A549 (cell line): ENCODE data around the gene GPR146.

Source experiments
- EP300 ChIP-seq, 2 experiments: fragments of >200 bp; sonication (Bioruptor Twin); formaldehyde crosslinking; IDR thresholded peaks; 2 replicates in 1 of 2; 3 replicates in 1 of 2; pipeline ENCODE4 v1.6.1; 2016 to 2017
- JUNB ChIP-seq: fragments of >200 bp; sonication (Bioruptor Twin); formaldehyde crosslinking; IDR thresholded peaks from 2 replicates; pipeline ENCODE4 v1.6.1; 2016
- NPAS2 ChIP-seq: fragments of 250-450 bp; sonication (Bioruptor Pico); IDR thresholded peaks from 2 replicates; pipeline ENCODE4 v1.8.0; 2022; ENCODE audit warnings: mild to moderate bottlenecking, moderate library complexity, borderline replicate concordance
- POLR2A ChIP-seq: IDR thresholded peaks from 2 replicates; pipeline ENCODE4 v1.6.1; 2012; ENCODE audit warnings: mild to moderate bottlenecking, low read length
- POLR2AphosphoS2 ChIP-seq: conservative IDR thresholded peaks from 2 replicates; pipeline ENCODE4 v1.6.1; 2012; ENCODE audit warnings: low read length, improper control_type of control experiment, inconsistent platforms
- RAD21 ChIP-seq, 2 experiments: fragments of >200 bp in 1 of 2; sonication (Bioruptor Twin) in 1 of 2; formaldehyde crosslinking in 1 of 2; IDR thresholded peaks in 1 of 2; conservative IDR thresholded peaks in 1 of 2; 2 replicates in 1 of 2; 3 replicates in 1 of 2; pipeline ENCODE4 v1.6.1; 2012 to 2018; ENCODE audit warnings: inconsistent platforms in 1 of 2
- RCOR1 ChIP-seq: fragments of 150-350 bp; IDR thresholded peaks from 2 replicates; pipeline ENCODE4 v1.6.1; 2014; ENCODE audit warnings: antibody characterized with exemption, low read length, low read depth
- RFX5 ChIP-seq: fragments of 450-650 bp; IDR thresholded peaks from 2 replicates; pipeline ENCODE4 v1.7.1; 2014; ENCODE audit warnings: antibody characterized with exemption, mild to moderate bottlenecking, moderate library complexity
- SREBF2 ChIP-seq: fragments of 450-650 bp; IDR thresholded peaks from 2 replicates; pipeline ENCODE4 v1.6.1; 2014; ENCODE audit warnings: mild to moderate bottlenecking, moderate library complexity
- TF ChIP-seq, protein P1 (sequence below): fragments of 200-600 bp; sonication (generic); IDR thresholded peaks from 2 replicates; pipeline ENCODE4 v1.6.1; 2016; ENCODE audit warnings: antibody characterized with exemption, mild to moderate bottlenecking, moderate library complexity
- TF ChIP-seq, protein P2 (sequence below): fragments of >200 bp; sonication (Bioruptor Twin); formaldehyde crosslinking; IDR thresholded peaks from 3 replicates; pipeline ENCODE4 v1.5.1; 2016

DNA sequence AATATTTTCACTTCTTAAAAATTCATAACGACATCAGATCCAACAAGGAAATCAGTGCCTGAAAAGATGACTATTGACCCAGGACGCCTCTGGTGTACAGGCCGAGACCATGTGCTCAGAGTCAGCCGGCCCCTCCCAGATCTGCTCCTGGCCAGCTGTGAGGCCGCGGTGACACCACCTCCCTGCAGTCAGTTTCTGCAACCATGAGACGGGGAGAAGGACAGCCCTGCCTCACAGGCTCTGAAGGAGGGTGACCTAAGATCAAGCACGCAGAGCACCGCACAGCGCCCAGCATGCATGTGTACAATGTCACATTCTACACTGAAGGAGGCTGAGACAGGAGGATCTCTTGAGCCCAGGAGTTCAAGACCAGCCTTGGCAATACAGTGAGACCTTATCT is 40.9 kb downstream of the GPR146 start:
- TF ChIP-seq, protein P1, sequence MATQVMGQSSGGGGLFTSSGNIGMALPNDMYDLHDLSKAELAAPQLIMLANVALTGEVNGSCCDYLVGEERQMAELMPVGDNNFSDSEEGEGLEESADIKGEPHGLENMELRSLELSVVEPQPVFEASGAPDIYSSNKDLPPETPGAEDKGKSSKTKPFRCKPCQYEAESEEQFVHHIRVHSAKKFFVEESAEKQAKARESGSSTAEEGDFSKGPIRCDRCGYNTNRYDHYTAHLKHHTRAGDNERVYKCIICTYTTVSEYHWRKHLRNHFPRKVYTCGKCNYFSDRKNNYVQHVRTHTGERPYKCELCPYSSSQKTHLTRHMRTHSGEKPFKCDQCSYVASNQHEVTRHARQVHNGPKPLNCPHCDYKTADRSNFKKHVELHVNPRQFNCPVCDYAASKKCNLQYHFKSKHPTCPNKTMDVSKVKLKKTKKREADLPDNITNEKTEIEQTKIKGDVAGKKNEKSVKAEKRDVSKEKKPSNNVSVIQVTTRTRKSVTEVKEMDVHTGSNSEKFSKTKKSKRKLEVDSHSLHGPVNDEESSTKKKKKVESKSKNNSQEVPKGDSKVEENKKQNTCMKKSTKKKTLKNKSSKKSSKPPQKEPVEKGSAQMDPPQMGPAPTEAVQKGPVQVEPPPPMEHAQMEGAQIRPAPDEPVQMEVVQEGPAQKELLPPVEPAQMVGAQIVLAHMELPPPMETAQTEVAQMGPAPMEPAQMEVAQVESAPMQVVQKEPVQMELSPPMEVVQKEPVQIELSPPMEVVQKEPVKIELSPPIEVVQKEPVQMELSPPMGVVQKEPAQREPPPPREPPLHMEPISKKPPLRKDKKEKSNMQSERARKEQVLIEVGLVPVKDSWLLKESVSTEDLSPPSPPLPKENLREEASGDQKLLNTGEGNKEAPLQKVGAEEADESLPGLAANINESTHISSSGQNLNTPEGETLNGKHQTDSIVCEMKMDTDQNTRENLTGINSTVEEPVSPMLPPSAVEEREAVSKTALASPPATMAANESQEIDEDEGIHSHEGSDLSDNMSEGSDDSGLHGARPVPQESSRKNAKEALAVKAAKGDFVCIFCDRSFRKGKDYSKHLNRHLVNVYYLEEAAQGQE: no peak
- TF ChIP-seq POLR2A (no peak), NPAS2 (CRISPR knock-in tag) (no peak), SREBF2 (no peak), RCOR1 (no peak), RFX5 (no peak), POLR2AphosphoS2 (no peak), EP300 (IDR thresholded peaks at IDR 0.05) (no peak), JUNB (no peak), RAD21 (conservative IDR thresholded peaks at IDR 0.05 in 1 of 2, IDR thresholded peaks at IDR 0.05 in 1 of 2) (no peak)
- TF ChIP-seq, protein P2, sequence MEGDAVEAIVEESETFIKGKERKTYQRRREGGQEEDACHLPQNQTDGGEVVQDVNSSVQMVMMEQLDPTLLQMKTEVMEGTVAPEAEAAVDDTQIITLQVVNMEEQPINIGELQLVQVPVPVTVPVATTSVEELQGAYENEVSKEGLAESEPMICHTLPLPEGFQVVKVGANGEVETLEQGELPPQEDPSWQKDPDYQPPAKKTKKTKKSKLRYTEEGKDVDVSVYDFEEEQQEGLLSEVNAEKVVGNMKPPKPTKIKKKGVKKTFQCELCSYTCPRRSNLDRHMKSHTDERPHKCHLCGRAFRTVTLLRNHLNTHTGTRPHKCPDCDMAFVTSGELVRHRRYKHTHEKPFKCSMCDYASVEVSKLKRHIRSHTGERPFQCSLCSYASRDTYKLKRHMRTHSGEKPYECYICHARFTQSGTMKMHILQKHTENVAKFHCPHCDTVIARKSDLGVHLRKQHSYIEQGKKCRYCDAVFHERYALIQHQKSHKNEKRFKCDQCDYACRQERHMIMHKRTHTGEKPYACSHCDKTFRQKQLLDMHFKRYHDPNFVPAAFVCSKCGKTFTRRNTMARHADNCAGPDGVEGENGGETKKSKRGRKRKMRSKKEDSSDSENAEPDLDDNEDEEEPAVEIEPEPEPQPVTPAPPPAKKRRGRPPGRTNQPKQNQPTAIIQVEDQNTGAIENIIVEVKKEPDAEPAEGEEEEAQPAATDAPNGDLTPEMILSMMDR: no peak
